ENCODE results near the gene B4GALNT2.

Gene B4GALNT2

GRCh38 chr17:49216953-49217650, 84.5 kb downstream of the B4GALNT2 start:
- ChIA-PET CTCF (interaction anchor here (0.5 to 2.7 kb wide), 3 partner anchors 9 to 24 kb away, joined by 4 to 9 read pairs (median 5); no protein-coding TSS in a partner anchor), POLR2A (interaction anchor here (2.7 kb wide), 1 partner anchor 24 kb away, joined by 14 read pairs; no protein-coding TSS in a partner anchor)
- H3K27ac ChIP-seq (ENCODE audit: insufficient read depth in 1 of 2, low read depth in 1 of 2, low read length in 2 of 2, poor library complexity in 1 of 2, severe bottlenecking in 2 of 2), result no peak overlapping the region
- H3K27me3 ChIP-seq (replicated peaks in 2 of 5; ENCODE audit: control insufficient read depth in 4 of 5, insufficient read depth in 5 of 5, low read length in 4 of 5), result no peaks in the 10 kb centered on the region
- no peaks in the 10 kb centered on the region for H3K9me3 ChIP-seq (ENCODE audit: control extremely low read depth in 1 of 5, control insufficient read depth in 4 of 5, insufficient read depth in 2 of 5, low read depth in 1 of 5, low read length in 4 of 5)
- H3K4me3 ChIP-seq (ENCODE audit: control insufficient read depth in 1 of 7, extremely low read depth in 1 of 7, insufficient read depth in 4 of 7, low read depth in 2 of 7, low read length in 6 of 7), result peak overlapping the region in 2 of 7 experiments; percentile 20 to 40
- DNase-seq, result no peak
- WGBS (ENCODE audit: insufficient coverage), result 35% methylated on average over 5 of the region's 11 CpGs
- peaks cover 0 to 19% (median 0%) of the 10 kb centered on the region in 4 experiments for H3K36me3 ChIP-seq (ENCODE audit: control insufficient read depth in 4 of 4, insufficient read depth in 4 of 4, low read length in 3 of 4)
- peaks cover 5 to 80% (median 36%) of the 10 kb centered on the region in 4 experiments for H3K4me1 ChIP-seq (ENCODE audit: control extremely low read depth in 1 of 4, control insufficient read depth in 4 of 4, insufficient read depth in 4 of 4, low read length in 3 of 4)

GRCh38 chr17:49217651-49218413, 85.3 kb downstream of the B4GALNT2 start:
- 58% methylated on average over 11 of the region's 17 CpGs for WGBS (ENCODE audit: insufficient coverage)
- POLR2A ChIA-PET, result interaction anchor here (2.7 kb wide), 1 partner anchor 25 kb away, joined by 14 read pairs; no protein-coding TSS in a partner anchor
- peak; percentile 85 to 92 (median 91) for DNase-seq
- Histone ChIP-seq H3K9me3 (ENCODE audit: control extremely low read depth in 1 of 5, control insufficient read depth in 4 of 5, insufficient read depth in 2 of 5, low read depth in 1 of 5, low read length in 4 of 5) (no peaks in the 10 kb centered on the region), H3K36me3 (ENCODE audit: control insufficient read depth in 4 of 4, insufficient read depth in 4 of 4, low read length in 3 of 4) (peaks cover 0 to 26% (median 0%) of the 10 kb centered on the region in 4 experiments), H3K27me3 (replicated peaks in 2 of 5; ENCODE audit: control insufficient read depth in 4 of 5, insufficient read depth in 5 of 5, low read length in 4 of 5) (peaks cover 0 to 5% (median under 1%) of the 10 kb centered on the region in 5 experiments), H3K4me3 (ENCODE audit: control insufficient read depth in 1 of 7, extremely low read depth in 1 of 7, insufficient read depth in 4 of 7, low read depth in 2 of 7, low read length in 6 of 7) (peak overlapping the region in 4 of 7 experiments; percentile 4 to 55 (median 23)), H3K4me1 (ENCODE audit: control extremely low read depth in 1 of 4, control insufficient read depth in 4 of 4, insufficient read depth in 4 of 4, low read length in 3 of 4) (peaks cover 5 to 75% (median 36%) of the 10 kb centered on the region in 4 experiments), H3K27ac (ENCODE audit: insufficient read depth in 1 of 2, low read depth in 1 of 2, low read length in 2 of 2, poor library complexity in 1 of 2, severe bottlenecking in 2 of 2) (no peak overlapping the region)
- CTCF ChIA-PET, result interaction anchor here (0.5 to 2.7 kb wide), 4 partner anchors 9 to 684 kb away, joined by 3 to 9 read pairs (median 4); no protein-coding TSS in a partner anchor

- H3K4me1 ChIP-seq (ENCODE audit: control extremely low read depth in 1 of 4, control insufficient read depth in 4 of 4, insufficient read depth in 4 of 4, low read length in 3 of 4), result peaks cover 4 to 74% (median 48%) of the 10 kb centered on the region in 4 experiments
- ChIA-PET POLR2A (interaction anchor here (0.6 to 2.7 kb wide), 2 partner anchors 26 to 1463 kb away, joined by 5 to 14 read pairs; no protein-coding TSS in a partner anchor), CTCF (interaction anchor here (1.0 to 2.7 kb wide), 4 partner anchors 8 to 40 kb away, joined by 3 to 9 read pairs (median 4); no protein-coding TSS in a partner anchor)
- peak overlapping the region in 1 of 2 experiments; percentile 14 for H3K27ac ChIP-seq (ENCODE audit: insufficient read depth in 1 of 2, low read depth in 1 of 2, low read length in 2 of 2, poor library complexity in 1 of 2, severe bottlenecking in 2 of 2)
- H3K9me3 ChIP-seq (ENCODE audit: control extremely low read depth in 1 of 5, control insufficient read depth in 4 of 5, insufficient read depth in 2 of 5, low read depth in 1 of 5, low read length in 4 of 5), result no peaks in the 10 kb centered on the region
- peak; percentile 40 to 84 (median 83) for DNase-seq
- H3K4me3 ChIP-seq (ENCODE audit: control insufficient read depth in 1 of 7, extremely low read depth in 1 of 7, insufficient read depth in 4 of 7, low read depth in 2 of 7, low read length in 6 of 7), result peak overlapping the region in 2 of 7 experiments; percentile 2 to 13
- peaks cover 0 to 18% (median 2%) of the 10 kb centered on the region in 5 experiments for H3K27me3 ChIP-seq (replicated peaks in 2 of 5; ENCODE audit: control insufficient read depth in 4 of 5, insufficient read depth in 5 of 5, low read length in 4 of 5)
- WGBS (ENCODE audit: insufficient coverage), result 59% methylated on average over 21 of the region's 37 CpGs
- H3K36me3 ChIP-seq (ENCODE audit: control insufficient read depth in 4 of 4, insufficient read depth in 4 of 4, low read length in 3 of 4), result peaks cover 0 to 29% (median 0%) of the 10 kb centered on the region in 4 experiments
Measured at GRCh38 chr17:49218941-49219913, 86.7 kb downstream of the B4GALNT2 start.

GRCh38 chr17:49219987-49220386, 87.4 kb downstream of the B4GALNT2 start:
- Histone ChIP-seq H3K9me3 (ENCODE audit: control extremely low read depth in 1 of 5, control insufficient read depth in 4 of 5, insufficient read depth in 2 of 5, low read depth in 1 of 5, low read length in 4 of 5) (no peaks in the 10 kb centered on the region), H3K27ac (ENCODE audit: insufficient read depth in 1 of 2, low read depth in 1 of 2, low read length in 2 of 2, poor library complexity in 1 of 2, severe bottlenecking in 2 of 2) (no peak overlapping the region), H3K4me1 (ENCODE audit: control extremely low read depth in 1 of 4, control insufficient read depth in 4 of 4, insufficient read depth in 4 of 4, low read length in 3 of 4) (peaks cover 4 to 74% (median 56%) of the 10 kb centered on the region in 4 experiments), H3K36me3 (ENCODE audit: control insufficient read depth in 4 of 4, insufficient read depth in 4 of 4, low read length in 3 of 4) (peaks cover 0 to 29% (median 0%) of the 10 kb centered on the region in 4 experiments), H3K4me3 (ENCODE audit: control insufficient read depth in 1 of 7, extremely low read depth in 1 of 7, insufficient read depth in 4 of 7, low read depth in 2 of 7, low read length in 6 of 7) (no peak overlapping the region), H3K27me3 (replicated peaks in 2 of 5; ENCODE audit: control insufficient read depth in 4 of 5, insufficient read depth in 5 of 5, low read length in 4 of 5) (peaks cover 0 to 26% (median 6%) of the 10 kb centered on the region in 5 experiments)
- WGBS (ENCODE audit: insufficient coverage), result 94% methylated on average over 13 of the region's 15 CpGs
- ChIA-PET CTCF (interaction anchor here (1.0 to 3.0 kb wide), 2 partner anchors 11 to 72 kb away, joined by 4 to 13 read pairs; no protein-coding TSS in a partner anchor), POLR2A (no interaction called here)
- no peak for DNase-seq

GRCh38 chr17:49223168-49223516, 90.6 kb downstream of the B4GALNT2 start:
- Histone ChIP-seq H3K27me3 (replicated peaks in 2 of 5; ENCODE audit: control insufficient read depth in 4 of 5, insufficient read depth in 5 of 5, low read length in 4 of 5) (peaks cover 0 to 53% (median 12%) of the 10 kb centered on the region in 5 experiments), H3K4me3 (ENCODE audit: control insufficient read depth in 1 of 7, extremely low read depth in 1 of 7, insufficient read depth in 4 of 7, low read depth in 2 of 7, low read length in 6 of 7) (peak overlapping the region in 1 of 7 experiments; percentile 63), H3K9me3 (ENCODE audit: control extremely low read depth in 1 of 5, control insufficient read depth in 4 of 5, insufficient read depth in 2 of 5, low read depth in 1 of 5, low read length in 4 of 5) (no peaks in the 10 kb centered on the region), H3K27ac (ENCODE audit: insufficient read depth in 1 of 2, low read depth in 1 of 2, low read length in 2 of 2, poor library complexity in 1 of 2, severe bottlenecking in 2 of 2) (no peak overlapping the region), H3K4me1 (ENCODE audit: control extremely low read depth in 1 of 4, control insufficient read depth in 4 of 4, insufficient read depth in 4 of 4, low read length in 3 of 4) (peaks cover 2 to 44% (median 35%) of the 10 kb centered on the region in 4 experiments), H3K36me3 (ENCODE audit: control insufficient read depth in 4 of 4, insufficient read depth in 4 of 4, low read length in 3 of 4) (peaks cover 0 to 22% (median 0%) of the 10 kb centered on the region in 4 experiments)
- POLR2A ChIA-PET, result no interaction called here
- no peak for DNase-seq
- WGBS (ENCODE audit: insufficient coverage), result 7% methylated on average over 3 of the region's 9 CpGs
- CTCF ChIA-PET, result interaction anchor here (1.3 to 3.0 kb wide), 6 partner anchors 14 to 69 kb away, joined by 4 to 13 read pairs (median 9); no protein-coding TSS in a partner anchor
